ENCODE results near the gene THOC2. TPM values are rescaled to one million over a fixed set of nuclear protein-coding genes. Genes with fewer than 3 reads are reported as not detected.

Gene THOC2
- total and polyA plus RNA-seq, 9 of the 15 experiments (the other 6 are each of a cell fraction or from before 2014, with no cell fraction given) = 131 to 234 (median 192) TPM

DNA sequence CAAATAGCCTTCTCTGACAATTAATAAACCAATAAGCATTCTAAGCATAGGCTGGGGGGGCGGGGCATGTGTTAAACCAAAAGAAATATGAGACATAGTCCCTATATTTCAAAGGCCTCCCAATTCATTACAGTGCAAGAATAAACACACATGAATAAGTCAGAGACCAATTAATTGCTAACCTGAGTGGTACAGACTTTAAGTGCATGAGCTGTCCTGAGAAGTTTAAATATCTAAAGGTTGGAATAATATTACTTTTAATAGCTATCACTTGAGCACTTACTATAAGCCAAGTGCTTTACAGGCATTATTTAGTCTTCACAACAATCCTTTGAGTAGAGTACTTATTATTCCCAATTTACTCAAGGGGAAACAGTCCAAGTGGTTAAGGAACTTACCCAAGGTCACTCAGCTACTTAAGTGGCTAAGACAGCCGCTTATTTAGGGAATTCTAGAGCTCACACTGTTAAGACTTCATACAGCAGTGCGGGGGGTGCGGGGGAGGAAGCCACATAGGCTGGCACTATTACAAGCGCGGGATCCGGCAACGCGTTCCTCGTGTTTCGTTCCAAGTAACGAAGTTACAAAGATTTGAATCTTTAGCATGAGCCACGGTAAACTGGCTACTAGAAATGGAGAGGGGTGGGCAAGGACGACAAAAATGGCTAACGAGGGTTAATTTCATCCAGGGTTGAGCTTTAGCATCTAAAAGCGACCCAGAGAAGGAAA, 1.4 kb downstream of the THOC2 start (continued):
- TF ChIP-seq NFRKB (IDR thresholded peaks at IDR 0.05; ENCODE audit: low read depth) (0 out of 2 replicates have a peak, but pooled peaks have one; percentile 19), L3MBTL2 (IDR thresholded peaks at IDR 0.05) (peak; percentile 82), BHLHE40 (IDR thresholded peaks at IDR 0.05; ENCODE audit: low read length) (no peak), GATAD2B (IDR thresholded peaks at IDR 0.05; ENCODE audit: borderline replicate concordance) (0 out of 2 replicates have a peak, but pooled peaks have one; percentile 36), ZNF696 (CRISPR knock-in tag; conservative IDR thresholded peaks at IDR 0.05) (no peak), ZNF592 (IDR thresholded peaks at IDR 0.05) (peak; percentile 52), MEF2A (IDR thresholded peaks at IDR 0.05; ENCODE audit: control insufficient read depth, low read depth, low read length) (no peak), NFIC (IDR thresholded peaks at IDR 0.05) (no peak), FOSL1 (tag; conservative IDR thresholded peaks at IDR 0.05) (0 out of 2 replicates have a peak, but pooled peaks have one; percentile 3), TARDBP (IDR thresholded peaks at IDR 0.05) (no peak), SMARCA4 (IDR thresholded peaks at IDR 0.05) (0 out of 2 replicates have a peak, but pooled peaks have one; percentile 28), E2F3 (CRISPR knock-in tag; IDR thresholded peaks at IDR 0.05) (no peak), GTF2E2 (tag; IDR thresholded peaks at IDR 0.05) (no peak), PBX2 (CRISPR knock-in tag; IDR thresholded peaks at IDR 0.05; ENCODE audit: low read depth) (no peak), PBX2 (tag; conservative IDR thresholded peaks at IDR 0.05; ENCODE audit: low read depth) (0 out of 2 replicates have a peak, but pooled peaks have one; percentile 26), POLR2H (tag; IDR thresholded peaks at IDR 0.05; ENCODE audit: low read depth) (peak; percentile 13; the same call in 1 of the 2 replicates), ZNF324 (CRISPR knock-in tag; IDR thresholded peaks at IDR 0.05) (no peak)
- TF ChIP-seq, protein P1, sequence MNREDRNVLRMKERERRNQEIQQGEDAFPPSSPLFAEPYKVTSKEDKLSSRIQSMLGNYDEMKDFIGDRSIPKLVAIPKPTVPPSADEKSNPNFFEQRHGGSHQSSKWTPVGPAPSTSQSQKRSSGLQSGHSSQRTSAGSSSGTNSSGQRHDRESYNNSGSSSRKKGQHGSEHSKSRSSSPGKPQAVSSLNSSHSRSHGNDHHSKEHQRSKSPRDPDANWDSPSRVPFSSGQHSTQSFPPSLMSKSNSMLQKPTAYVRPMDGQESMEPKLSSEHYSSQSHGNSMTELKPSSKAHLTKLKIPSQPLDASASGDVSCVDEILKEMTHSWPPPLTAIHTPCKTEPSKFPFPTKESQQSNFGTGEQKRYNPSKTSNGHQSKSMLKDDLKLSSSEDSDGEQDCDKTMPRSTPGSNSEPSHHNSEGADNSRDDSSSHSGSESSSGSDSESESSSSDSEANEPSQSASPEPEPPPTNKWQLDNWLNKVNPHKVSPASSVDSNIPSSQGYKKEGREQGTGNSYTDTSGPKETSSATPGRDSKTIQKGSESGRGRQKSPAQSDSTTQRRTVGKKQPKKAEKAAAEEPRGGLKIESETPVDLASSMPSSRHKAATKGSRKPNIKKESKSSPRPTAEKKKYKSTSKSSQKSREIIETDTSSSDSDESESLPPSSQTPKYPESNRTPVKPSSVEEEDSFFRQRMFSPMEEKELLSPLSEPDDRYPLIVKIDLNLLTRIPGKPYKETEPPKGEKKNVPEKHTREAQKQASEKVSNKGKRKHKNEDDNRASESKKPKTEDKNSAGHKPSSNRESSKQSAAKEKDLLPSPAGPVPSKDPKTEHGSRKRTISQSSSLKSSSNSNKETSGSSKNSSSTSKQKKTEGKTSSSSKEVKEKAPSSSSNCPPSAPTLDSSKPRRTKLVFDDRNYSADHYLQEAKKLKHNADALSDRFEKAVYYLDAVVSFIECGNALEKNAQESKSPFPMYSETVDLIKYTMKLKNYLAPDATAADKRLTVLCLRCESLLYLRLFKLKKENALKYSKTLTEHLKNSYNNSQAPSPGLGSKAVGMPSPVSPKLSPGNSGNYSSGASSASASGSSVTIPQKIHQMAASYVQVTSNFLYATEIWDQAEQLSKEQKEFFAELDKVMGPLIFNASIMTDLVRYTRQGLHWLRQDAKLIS (CRISPR knock-in tag; IDR thresholded peaks at IDR 0.05) = no peak
